Prostate gland (tissue), 2 donors: Measurements from ENCODE around the gene TRAF3.

Source experiments
- CTCF ChIP-seq, 4 experiments: fragments of 200-600 bp in 2 of 4; fragments of 450-650 bp in 2 of 4; sonication (generic) in 2 of 4; IDR thresholded peaks; 1 replicate in 3 of 4; 2 replicates in 1 of 4; pipeline ENCODE4 v1.5.1; 2016 to 2019; ENCODE audit warnings: antibody characterized with exemption in 4 of 4, mild to moderate bottlenecking in 2 of 4, moderate library complexity in 2 of 4
- POLR2A ChIP-seq: fragments of 450-650 bp; IDR thresholded peaks from one replicate; pipeline ENCODE4 v1.6.1; 2016; ENCODE audit warnings: antibody characterized with exemption, mild to moderate bottlenecking
- POLR2AphosphoS5 ChIP-seq: sonication (generic); formaldehyde crosslinking; IDR thresholded peaks from one replicate; pipeline ENCODE4 v1.6.1; 2017; ENCODE audit warnings: antibody characterized with exemption

GRCh38 chr14:102948698-102949061 lies 171.4 kb downstream of the TRAF3 start:
- TF ChIP-seq CTCF (IDR thresholded peaks at IDR 0.05) (no peak), POLR2AphosphoS5 (no peak), POLR2A (no peak)
